HepG2 (cell line): Measurements from ENCODE around the gene SH3YL1. TPM values are rescaled to one million over a fixed set of nuclear protein-coding genes. Genes with fewer than 3 reads are reported as not detected.

Experiments
- DNMT1 ChIP-seq: sonication (generic); formaldehyde crosslinking; IDR thresholded peaks from 2 replicates; pipeline ENCODE4 v1.5.1; 2020; ENCODE audit warnings: mild to moderate bottlenecking, missing genetic modification reagents
- FOXP1 ChIP-seq, 2 experiments: fragments of 450-650 bp in 1 of 2; IDR thresholded peaks; 2 replicates each; pipeline ENCODE4 v1.6.1; 2017 to 2018; ENCODE audit warnings: antibody characterized with exemption in 1 of 2
- GRHL1 ChIP-seq: sonication (generic); formaldehyde crosslinking; conservative IDR thresholded peaks from 2 replicates; pipeline ENCODE4 v1.8.0; 2022; ENCODE audit warnings: missing genetic modification reagents
- ISX ChIP-seq: sonication (generic); formaldehyde crosslinking; conservative IDR thresholded peaks from 2 replicates; pipeline ENCODE4 v1.5.0; 2020; ENCODE audit warnings: missing genetic modification reagents
- MAFK ChIP-seq, 2 experiments: IDR thresholded peaks in 1 of 2; conservative IDR thresholded peaks in 1 of 2; 2 replicates each; pipeline ENCODE4 v1.6.1; 2011; ENCODE audit warnings: improper control_type of control experiment in 2 of 2, low read length in 2 of 2
- MAZ ChIP-seq, 2 experiments: sonication (generic) in 1 of 2; formaldehyde crosslinking in 1 of 2; IDR thresholded peaks; 2 replicates each; pipeline versions ENCODE4 v1.5.0 to v1.6.1; 2012 to 2020; ENCODE audit warnings: low read depth in 2 of 2, mild to moderate bottlenecking in 2 of 2, borderline replicate concordance in 1 of 2, improper control_type of control experiment in 1 of 2, low read length in 1 of 2, missing genetic modification reagents in 1 of 2, moderate library complexity in 1 of 2
- NCOA5 ChIP-seq: sonication (generic); formaldehyde crosslinking; IDR thresholded peaks from 2 replicates; pipeline ENCODE4 v1.4.0; 2020; ENCODE audit warnings: missing genetic modification reagents
- PAXIP1 ChIP-seq: sonication (generic); formaldehyde crosslinking; conservative IDR thresholded peaks from 2 replicates; pipeline ENCODE4 v1.4.0; 2020; ENCODE audit warnings: mild to moderate bottlenecking, missing genetic modification reagents, moderate library complexity
- SP5 ChIP-seq: IDR thresholded peaks from 2 replicates; pipeline ENCODE4 v1.6.1; 2016; ENCODE audit warnings: low read depth, borderline replicate concordance
- SRSF9 ChIP-seq: fragments of 200-400 bp; formaldehyde crosslinking; IDR thresholded peaks from 2 replicates; pipeline ENCODE4 v1.6.1; 2018; ENCODE audit warnings: borderline replicate concordance, mild to moderate bottlenecking, low read depth, low read length; ENCODE audit not compliant: insufficient read depth, poor library complexity, severe bottlenecking
- UBTF ChIP-seq: sonication (generic); formaldehyde crosslinking; IDR thresholded peaks from 2 replicates; pipeline ENCODE4 v1.4.0; 2020; ENCODE audit warnings: mild to moderate bottlenecking, missing genetic modification reagents
- ZFX ChIP-seq: sonication (generic); formaldehyde crosslinking; IDR thresholded peaks from 2 replicates; pipeline ENCODE4 v1.4.0; 2020; ENCODE audit warnings: mild to moderate bottlenecking, low read depth, missing genetic modification reagents, moderate library complexity
- ZNF281 ChIP-seq: sonication (generic); formaldehyde crosslinking; IDR thresholded peaks from 2 replicates; pipeline ENCODE4 v1.4.0; 2020; ENCODE audit warnings: missing genetic modification reagents, borderline replicate concordance
- ZNF296 ChIP-seq: sonication (generic); formaldehyde crosslinking; conservative IDR thresholded peaks from 2 replicates; pipeline ENCODE4 v1.5.0; 2020; ENCODE audit warnings: mild to moderate bottlenecking, missing genetic modification reagents
- ZNF614 ChIP-seq: IDR thresholded peaks from 2 replicates; pipeline ENCODE4 v1.6.1; 2018; ENCODE audit warnings: missing biosample characterization, missing genetic modification reagents, inconsistent platforms, borderline replicate concordance
- polyA plus RNA-seq, 8 experiments: library from polyadenylated mRNA; depleted of rRNA in 3 of 8; stranded (reverse) in 7 of 8; unstranded in 1 of 8; fragments of >200 nt; fragmentation: Illumina TruSeq in 4 of 8; extraction: Trizol in 4 of 8; gene quantifications; 2 replicates each; pipeline versions ENCODE4 v1.2.1 to v1.2.3, GENCODE V29; 2011 to 2016; ENCODE audit warnings: low read depth in 4 of 8, missing spikeins in 1 of 8, mixed read lengths in 1 of 8; ENCODE audit not compliant: insufficient read depth in 1 of 8
- total RNA-seq, 5 experiments: library from RNA; depleted of rRNA; stranded (reverse); fragments of >200 nt; fragmentation: Illumina TruSeq; extraction: Trizol; gene quantifications; 2 replicates each; pipeline ENCODE4 v1.2.3, GENCODE V29; 2016; ENCODE audit warnings: low read depth in 1 of 5

SH3YL1 gene
- total and polyA plus RNA-seq, 2 of the 13 experiments (the other 11 are each of a cell fraction or from before 2014, with no cell fraction given), result 13.0 to 48.2 TPM

GRCh38 chr2:249538-250042 is 14.2 kb downstream of the SH3YL1 start (continued):
- TF ChIP-seq PAXIP1 (CRISPR knock-in tag) (peak; percentile 97), SRSF9 (no peak), FOXP1 (IDR thresholded peaks at IDR 0.05) (no peak; the same call in 1 of the 2 replicates), FOXP1 (CRISPR knock-in tag; IDR thresholded peaks at IDR 0.05) (peak; percentile 97), SP5 (CRISPR knock-in tag) (peak; percentile 71; the same call in 1 of the 2 replicates), ISX (CRISPR knock-in tag) (0 out of 2 replicates have a peak, but pooled peaks have one; percentile 44), ZNF614 (CRISPR knock-in tag) (peak; percentile 94), GRHL1 (CRISPR knock-in tag) (no peak), MAZ (IDR thresholded peaks at IDR 0.05; ENCODE audit: borderline replicate concordance, low read depth, low read length) (no peak), MAZ (CRISPR knock-in tag; IDR thresholded peaks at IDR 0.05; ENCODE audit: low read depth) (no peak), ZNF281 (CRISPR knock-in tag) (peak; percentile 67; the same call in 1 of the 2 replicates), UBTF (CRISPR knock-in tag) (peak; percentile 31; the same call in 1 of the 2 replicates), ZFX (CRISPR knock-in tag) (peak; percentile 93), DNMT1 (no peak), MAFK (conservative IDR thresholded peaks at IDR 0.05 in 1 of 2, IDR thresholded peaks at IDR 0.05 in 1 of 2; ENCODE audit: low read length in 2 of 2) (no peak), NCOA5 (no peak), ZNF296 (CRISPR knock-in tag) (no peak)
